HG03558 (cell line): ENCODE data around the gene FNDC3B.

Source experiments
- ATAC-seq: cut with Tn5 transposase; IDR thresholded peaks from one replicate; pipeline ENCODE4 v1.9.1; 2021; ENCODE audit warnings: moderate number of reproducible peaks; ENCODE audit not compliant: unreplicated experiment; ENCODE audit errors: extremely low read depth

The FNDC3B gene

GRCh38 chr3:172070269-172070668 is 30.9 kb downstream of the FNDC3B start:
- no peak for ATAC-seq

- ATAC-seq = no peak
Measured at GRCh38 chr3:172070802-172071201, 31.4 kb downstream of the FNDC3B start.

GRCh38 chr3:172071780-172072330 is 32.5 kb downstream of the FNDC3B start:
- ATAC-seq = no peak

GRCh38 chr3:172072543-172072942 is 33.2 kb downstream of the FNDC3B start:
- no peak for ATAC-seq

GRCh38 chr3:172073262-172073915 is 34.0 kb downstream of the FNDC3B start:
- no peak for ATAC-seq

GRCh38 chr3:172074032-172074431 is 34.7 kb downstream of the FNDC3B start:
- ATAC-seq = no peak

- no peak for ATAC-seq
Measured at GRCh38 chr3:172074586-172074985, 35.2 kb downstream of the FNDC3B start.

- no peak for ATAC-seq
Measured at GRCh38 chr3:172076212-172076611, 36.8 kb downstream of the FNDC3B start.

GRCh38 chr3:172077197-172077757 is 37.9 kb downstream of the FNDC3B start:
- no peak for ATAC-seq

GRCh38 chr3:172078244-172078643 is 38.9 kb downstream of the FNDC3B start:
- ATAC-seq = no peak

- no peak for ATAC-seq
Measured at GRCh38 chr3:172078721-172079120, 39.3 kb downstream of the FNDC3B start.

GRCh38 chr3:172079326-172079976 is 40.1 kb downstream of the FNDC3B start:
- ATAC-seq = no peak

GRCh38 chr3:172080503-172080902 is 41.1 kb downstream of the FNDC3B start:
- no peak for ATAC-seq

GRCh38 chr3:172082269-172082668 is 42.9 kb downstream of the FNDC3B start:
- no peak for ATAC-seq

- no peak for ATAC-seq
Measured at GRCh38 chr3:172082820-172083513, 43.6 kb downstream of the FNDC3B start.

- ATAC-seq = no peak
Measured at GRCh38 chr3:172083995-172084409, 44.6 kb downstream of the FNDC3B start.

- no peak for ATAC-seq
Measured at GRCh38 chr3:172084871-172085556, 45.6 kb downstream of the FNDC3B start.

- no peak for ATAC-seq
Measured at GRCh38 chr3:172085557-172085895, 46.1 kb downstream of the FNDC3B start.

GRCh38 chr3:172086071-172086470 is 46.7 kb downstream of the FNDC3B start:
- no peak for ATAC-seq

GRCh38 chr3:172087198-172087597 is 47.8 kb downstream of the FNDC3B start:
- no peak for ATAC-seq
